GM12875 (cell line): Measurements from ENCODE around the gene ELK1.
"Not testable (repeated sequence)": the region's sequence is repeated elsewhere in the genome, so short reads cannot be mapped to it uniquely, and the experiment has no call there.

Source experiments
- H3K4me3 ChIP-seq: one replicate; pipeline ENCODE4 v1.5.1; 2011; ENCODE audit warnings: low read depth, low read length, control low read depth
- CTCF ChIP-seq: IDR thresholded peaks from 2 replicates; pipeline ENCODE4 v1.5.1; 2011; ENCODE audit warnings: low read depth, mild to moderate bottlenecking, control low read depth, inconsistent platforms, low read length, moderate library complexity, borderline replicate concordance; ENCODE audit not compliant: insufficient read depth

Gene ELK1

DNA sequence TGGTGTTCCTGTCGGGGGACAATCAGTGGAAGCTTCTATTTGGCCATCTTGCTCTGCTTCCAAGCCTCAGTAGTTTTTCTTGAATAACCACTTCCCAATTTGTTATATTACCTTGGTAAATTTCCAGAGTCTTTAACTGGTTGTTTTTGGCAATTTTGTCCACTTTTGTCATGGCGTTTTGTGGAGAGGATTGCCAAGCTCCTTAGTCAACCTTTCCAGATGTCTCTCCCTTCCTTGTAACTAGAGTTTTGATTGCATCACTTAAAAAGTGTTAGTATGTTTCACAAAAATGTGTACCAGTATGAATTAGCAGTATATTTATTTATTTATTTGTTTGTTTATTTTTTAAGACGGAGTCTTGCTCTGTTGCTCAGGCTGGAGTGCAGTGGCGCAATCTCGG is 24.4 kb upstream of the ELK1 start:
- H3K4me3 ChIP-seq: no peak overlapping the region
- TF ChIP-seq CTCF: no peak

DNA sequence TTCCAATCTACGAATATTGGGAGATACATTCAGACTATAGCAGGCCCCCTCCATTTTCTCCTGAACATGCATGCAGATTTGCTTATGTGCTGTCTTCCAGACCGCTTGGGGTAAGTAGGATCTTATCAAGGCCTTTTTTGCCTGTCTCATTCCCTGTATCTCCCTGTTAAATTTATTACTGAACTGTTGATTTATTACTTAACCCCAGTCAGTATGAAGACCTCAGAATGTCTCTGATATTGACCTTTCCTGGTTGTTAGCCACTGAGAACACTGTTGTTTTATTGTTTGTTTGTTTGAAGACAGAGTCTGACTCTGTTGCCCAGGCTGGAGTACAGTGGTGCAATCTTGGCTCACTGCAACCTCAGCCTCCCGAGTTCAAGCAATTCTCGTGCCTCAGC is 15.4 kb upstream of the ELK1 start:
- H3K4me3 ChIP-seq: not testable (repeated sequence)

- TF ChIP-seq CTCF: no peak
- H3K4me3 ChIP-seq: no peak overlapping the region
Observed at GRCh38 chrX:47664737-47665136, 14.4 kb upstream of the ELK1 start.

DNA sequence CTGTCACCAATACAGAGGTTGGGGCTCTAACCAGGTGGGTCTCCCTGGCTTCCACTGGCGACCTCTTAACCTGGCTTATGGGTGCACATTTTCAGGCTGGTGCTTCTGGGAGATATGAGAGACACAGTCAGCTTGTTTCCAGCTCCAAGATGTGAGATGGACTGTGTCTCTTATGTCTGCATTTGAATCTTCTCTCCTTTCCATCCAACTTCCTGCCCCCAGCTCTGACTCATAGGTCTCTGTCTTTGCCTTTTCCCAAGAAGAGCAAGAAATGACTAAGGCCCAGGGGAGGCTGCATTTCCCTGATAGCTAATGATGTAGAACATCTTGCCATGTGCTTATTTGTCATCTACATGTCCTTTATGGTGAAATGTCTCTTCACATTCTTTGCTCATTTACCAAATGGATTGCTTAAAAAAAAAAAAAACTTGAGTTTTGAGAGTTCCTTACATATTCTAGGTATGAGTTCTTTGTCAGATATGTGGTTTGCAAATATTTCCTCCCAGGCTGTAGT is 11.8 kb upstream of the ELK1 start:
- no peak overlapping the region for H3K4me3 ChIP-seq
- no peak for TF ChIP-seq CTCF

DNA sequence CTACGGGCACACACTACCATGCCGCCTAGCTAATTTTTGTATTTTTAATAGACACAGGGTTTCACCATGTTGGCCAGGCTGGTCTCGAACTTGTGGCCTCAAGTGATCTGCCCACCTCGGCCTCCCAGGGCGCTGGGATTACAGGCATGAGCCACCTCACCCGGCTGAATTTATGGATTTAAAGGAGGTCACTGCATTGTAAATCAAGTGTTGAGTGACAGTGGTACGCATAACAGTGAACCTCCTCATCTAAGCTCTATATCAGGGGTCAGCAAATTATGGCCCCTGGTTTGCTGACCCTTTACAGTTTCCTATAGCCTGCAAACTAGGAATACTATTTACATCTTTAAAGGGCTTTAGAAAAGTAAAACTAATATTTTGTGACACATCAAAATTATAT is 11.2 kb upstream of the ELK1 start:
- H3K4me3 ChIP-seq: no peak overlapping the region
- no peak for TF ChIP-seq CTCF

DNA sequence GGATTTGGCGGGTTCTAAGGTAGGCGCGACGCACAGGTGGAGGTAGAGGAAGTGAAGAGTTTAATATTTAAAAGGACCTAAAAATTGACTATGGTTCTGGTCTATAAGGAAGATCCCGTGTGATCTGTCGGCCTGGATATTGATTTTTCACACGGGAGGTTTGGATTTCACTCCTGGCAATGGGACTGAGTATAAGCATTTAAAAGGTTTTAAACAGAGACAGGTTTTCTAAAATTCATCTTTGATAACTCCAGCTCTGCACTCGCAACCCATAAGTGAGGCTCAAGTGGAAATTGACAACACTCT is 9.0 kb upstream of the ELK1 start:
- no peak for TF ChIP-seq CTCF
- peak overlapping the region; percentile 78 for H3K4me3 ChIP-seq

- peak within 1 kb of the TSS; percentile 78 for H3K4me3 ChIP-seq
- no peak for TF ChIP-seq CTCF
Observed at GRCh38 chrX:47658684-47659420, 8.5 kb upstream of the ELK1 start, which contains the start of gene UXT. UXT (minus strand) TSS chrX:47659180; CDS start chrX:47658927, 253 bp downstream.
